ENCODE data around the gene RAB11FIP2.

GRCh38 chr10:118057361-118057760 lies 10.6 kb upstream of the RAB11FIP2 start:
- TF ChIP-seq CTCF (IDR thresholded peaks at IDR 0.05) (no peak), POLR2A (IDR thresholded peaks at IDR 0.05) (no peak)

All from thyroid gland (tissue), 4 donors.